CD4-positive, CD25-positive, alpha-beta regulatory T cell (primary cell): ENCODE results near the gene PLS1. TPM values are rescaled to one million over a fixed set of nuclear protein-coding genes. Genes with fewer than 3 reads are reported as not detected.
"Not testable (repeated sequence)": the region's sequence is repeated elsewhere in the genome, so short reads cannot be mapped to it uniquely, and the experiment has no call there.

ENCODE experiments used
- ATAC-seq, 2 donors: fragments of 150-1000 bp; cut with Tn5 transposase; one replicate each; pipeline ENCODE4 v1.10.0; 2021; ENCODE audit warnings: low read depth in 2 of 2, moderate number of reproducible peaks in 2 of 2, moderate library complexity in 1 of 2
- DNase-seq, 3 donors: peaks; one replicate each; pipeline versions ENCODE4 v3.0.0 to v3.0.0-alpha.2; 2012 to 2022; ENCODE audit warnings: mixed read lengths in 1 of 3
- H3K27ac ChIP-seq: one replicate; pipeline ENCODE4 v1.7.0; 2013; ENCODE audit warnings: mild to moderate bottlenecking, low read length; ENCODE audit not compliant: insufficient read depth, poor library complexity, severe bottlenecking
- H3K27me3 ChIP-seq: one replicate; pipeline ENCODE4 v1.7.0; 2013; ENCODE audit warnings: low read length; ENCODE audit not compliant: control insufficient read depth, insufficient read depth
- H3K36me3 ChIP-seq: one replicate; pipeline ENCODE4 v1.7.0; 2013; ENCODE audit warnings: mild to moderate bottlenecking, low read length, moderate library complexity; ENCODE audit not compliant: control insufficient read depth, insufficient read depth
- H3K4me1 ChIP-seq: 2 replicates; pipeline ENCODE4 v1.7.0; 2013; ENCODE audit warnings: mild to moderate bottlenecking, low read length; ENCODE audit not compliant: insufficient read depth, control insufficient read depth, poor library complexity, severe bottlenecking
- H3K4me3 ChIP-seq: one replicate; pipeline ENCODE4 v1.7.0; 2013; ENCODE audit warnings: low read depth, mild to moderate bottlenecking, low read length, moderate library complexity
- H3K9me3 ChIP-seq, 2 experiments: 1 replicate in 1 of 2; 2 replicates in 1 of 2; pipeline ENCODE4 v1.7.0; 2013; ENCODE audit warnings: low read length in 2 of 2, mild to moderate bottlenecking in 1 of 2, moderate library complexity in 1 of 2; ENCODE audit not compliant: control insufficient read depth in 2 of 2
- H3K27ac Mint-ChIP-seq, 3 donors: one replicate each; pipeline ENCODE4 v1.8.0; 2020 to 2022; ENCODE audit warnings: mild to moderate bottlenecking in 3 of 3, mixed read lengths in 3 of 3, moderate library complexity in 2 of 3
- H3K27me3 Mint-ChIP-seq: one replicate; pipeline ENCODE4 v1.8.0; 2022; ENCODE audit warnings: mild to moderate bottlenecking, mixed read lengths
- H3K36me3 Mint-ChIP-seq: one replicate; pipeline ENCODE4 v1.8.0; 2020; ENCODE audit warnings: mixed read lengths
- H3K4me1 Mint-ChIP-seq, 4 donors: one replicate each; pipeline ENCODE4 v1.8.0; 2020 to 2022; ENCODE audit warnings: mixed read lengths in 4 of 4, mild to moderate bottlenecking in 1 of 4
- H3K4me3 Mint-ChIP-seq, 4 donors: one replicate each; pipeline ENCODE4 v1.8.0; 2020 to 2022; ENCODE audit warnings: mild to moderate bottlenecking in 4 of 4, mixed read lengths in 4 of 4, moderate library complexity in 3 of 4
- H3K9me3 Mint-ChIP-seq, 7 donors: one replicate each; pipeline ENCODE4 v1.8.0; 2020 to 2022; ENCODE audit warnings: mixed read lengths in 7 of 7, mild to moderate bottlenecking in 3 of 7, moderate library complexity in 2 of 7
- polyA plus RNA-seq, 4 donors: library from polyadenylated mRNA; unstranded; fragments of 300-500 nt; fragmentation: Illumina TruSeq; gene quantifications; one replicate each; pipeline ENCODE4 v1.2.3, GENCODE V29; 2021
- total RNA-seq: library from RNA; stranded (reverse); gene quantifications from one replicate; pipeline ENCODE4 v1.2.3, GENCODE V29; 2022

PLS1 gene
- total and polyA plus RNA-seq, 5 donors from 2014 or later, result 1.00 to 4.7 (median 2.5) TPM

GRCh38 chr3:142568393-142569017, 27.7 kb upstream of the PLS1 start:
- no peaks in the 10 kb centered on the region for H3K4me1 ChIP-seq
- H3K27me3 ChIP-seq, result no peaks in the 10 kb centered on the region
- no peak overlapping the region for H3K27ac Mint-ChIP-seq
- H3K27me3 Mint-ChIP-seq, result no peaks in the 10 kb centered on the region
- H3K4me3 Mint-ChIP-seq, result no peak overlapping the region
- H3K4me3 ChIP-seq, result no peak overlapping the region
- no peak for ATAC-seq
- H3K9me3 ChIP-seq, result no peaks in the 10 kb centered on the region
- no peaks in the 10 kb centered on the region for H3K9me3 Mint-ChIP-seq
- H3K27ac ChIP-seq, result no peak overlapping the region
- H3K36me3 ChIP-seq, result peaks cover 25% of the 10 kb centered on the region
- peaks cover 28% of the 10 kb centered on the region for H3K36me3 Mint-ChIP-seq
- H3K4me1 Mint-ChIP-seq, result peaks cover 9 to 23% (median 22%) of the 10 kb centered on the region in 4 donors
- no peak for DNase-seq

- not testable (repeated sequence) for H3K4me3 ChIP-seq, H3K9me3 Mint-ChIP-seq, H3K9me3 ChIP-seq, H3K27me3 Mint-ChIP-seq, H3K4me1 ChIP-seq, DNase-seq, H3K27ac ChIP-seq, H3K27me3 ChIP-seq, H3K27ac Mint-ChIP-seq, H3K4me3 Mint-ChIP-seq, ATAC-seq
- peaks cover 21% of the 10 kb centered on the region for H3K36me3 ChIP-seq
- Mint-ChIP-seq H3K36me3 (peaks cover 25% of the 10 kb centered on the region), H3K4me1 (peaks cover 11 to 32% (median 24%) of the 10 kb centered on the region in 4 donors)
Observed at GRCh38 chr3:142569422-142569821, 26.8 kb upstream of the PLS1 start.

GRCh38 chr3:142574223-142574622, 22.0 kb upstream of the PLS1 start:
- H3K27me3 ChIP-seq, ATAC-seq, H3K27ac ChIP-seq, H3K27me3 Mint-ChIP-seq, H3K9me3 ChIP-seq, H3K9me3 Mint-ChIP-seq, H3K36me3 ChIP-seq, H3K4me3 ChIP-seq, DNase-seq: not testable (repeated sequence)
- H3K4me1 ChIP-seq, result peaks cover 33% of the 10 kb centered on the region
- peak overlapping the region in 1 of 3 donors; percentile 30 for H3K27ac Mint-ChIP-seq
- peaks cover 13% of the 10 kb centered on the region for H3K36me3 Mint-ChIP-seq
- H3K4me1 Mint-ChIP-seq, result peaks cover 40 to 58% (median 51%) of the 10 kb centered on the region in 4 donors
- H3K4me3 Mint-ChIP-seq, result peak overlapping the region in 1 of 4 donors; percentile 97

GRCh38 chr3:142574665-142575064, 21.5 kb upstream of the PLS1 start:
- Histone ChIP-seq H3K9me3 (no peaks in the 10 kb centered on the region), H3K27me3 (no peaks in the 10 kb centered on the region), H3K36me3 (no peaks in the 10 kb centered on the region), H3K4me3 (no peak overlapping the region), H3K4me1 (peaks cover 38% of the 10 kb centered on the region), H3K27ac (no peak overlapping the region)
- peaks cover 13% of the 10 kb centered on the region for H3K36me3 Mint-ChIP-seq
- peaks cover 40 to 62% (median 55%) of the 10 kb centered on the region in 4 donors for H3K4me1 Mint-ChIP-seq
- DNase-seq, result no peak
- H3K9me3 Mint-ChIP-seq, result no peaks in the 10 kb centered on the region
- H3K4me3 Mint-ChIP-seq, result peak overlapping the region in 2 of 4 donors; percentile 58 to 97
- ATAC-seq, result no peak
- H3K27me3 Mint-ChIP-seq, result no peaks in the 10 kb centered on the region
- no peak overlapping the region for H3K27ac Mint-ChIP-seq

- peaks cover 7% of the 10 kb centered on the region for H3K36me3 Mint-ChIP-seq
- no peak for ATAC-seq
- no peak overlapping the region for H3K27ac ChIP-seq
Observed at GRCh38 chr3:142576792-142577191, 19.4 kb upstream of the PLS1 start.

GRCh38 chr3:142577696-142578328, 18.4 kb upstream of the PLS1 start:
- H3K4me1 ChIP-seq, result peaks cover 38% of the 10 kb centered on the region
- DNase-seq (peak in 1 of 3 donors; percentile 6), ATAC-seq (no peak)
- H3K4me1 Mint-ChIP-seq, result peaks cover 40 to 61% (median 51%) of the 10 kb centered on the region in 4 donors
- H3K27me3 ChIP-seq, result peaks cover 2% of the 10 kb centered on the region
- H3K27ac ChIP-seq, result peak overlapping the region; percentile 96
- peak overlapping the region; percentile 93 for H3K4me3 ChIP-seq
- H3K4me3 Mint-ChIP-seq, result peak overlapping the region; percentile 93 to 98 (median 96)
- H3K36me3 Mint-ChIP-seq, result peaks cover 5% of the 10 kb centered on the region
- H3K27me3 Mint-ChIP-seq, result no peaks in the 10 kb centered on the region
- no peaks in the 10 kb centered on the region for H3K36me3 ChIP-seq
- H3K27ac Mint-ChIP-seq, result peak overlapping the region; percentile 97 to 99 (median 98)
- H3K9me3 ChIP-seq, result no peaks in the 10 kb centered on the region
- H3K9me3 Mint-ChIP-seq, result no peaks in the 10 kb centered on the region

More at GRCh38 chr3:142576792-142577191, 19.4 kb upstream of the PLS1 start:
- Histone ChIP-seq H3K27me3 (peaks cover 2% of the 10 kb centered on the region), H3K4me3 (peak overlapping the region; percentile 93), H3K4me1 (peaks cover 38% of the 10 kb centered on the region), H3K9me3 (no peaks in the 10 kb centered on the region), H3K36me3 (no peaks in the 10 kb centered on the region)
- H3K27me3 Mint-ChIP-seq, result no peaks in the 10 kb centered on the region
- peak overlapping the region in 2 of 3 donors; percentile 29 to 97 for H3K27ac Mint-ChIP-seq
- DNase-seq, result no peak
- peak overlapping the region; percentile 93 to 98 (median 96) for H3K4me3 Mint-ChIP-seq
- H3K4me1 Mint-ChIP-seq, result peaks cover 42 to 61% (median 52%) of the 10 kb centered on the region in 4 donors
- no peaks in the 10 kb centered on the region for H3K9me3 Mint-ChIP-seq

GRCh38 chr3:142578329-142579223, 17.6 kb upstream of the PLS1 start, which contains the start of gene ATR:
ATR (minus strand) TSS chr3:142578733; CDS start chr3:142578704, 29 bp downstream.
- H3K36me3 ChIP-seq, result no peaks in the 10 kb centered on the region
- peak within 1 kb of the TSS; percentile 93 for H3K4me3 ChIP-seq
- peaks cover 6% of the 10 kb centered on the region for H3K27me3 ChIP-seq
- Mint-ChIP-seq H3K4me1 (peaks cover 38 to 56% (median 49%) of the 10 kb centered on the region in 4 donors), H3K27me3 (no peaks in the 10 kb centered on the region), H3K27ac (peak within 1 kb of the TSS; percentile 97 to 99 (median 98)), H3K36me3 (peaks cover 4% of the 10 kb centered on the region), H3K9me3 (no peaks in the 10 kb centered on the region), H3K4me3 (peak within 1 kb of the TSS; percentile 93 to 98 (median 96))
- peak within 1 kb of the TSS; percentile 96 for H3K27ac ChIP-seq
- DNase-seq (peak; percentile 91 to 99 (median 94)), ATAC-seq (peak; percentile 92 to 93)
- H3K9me3 ChIP-seq, result no peaks in the 10 kb centered on the region
- peaks cover 38% of the 10 kb centered on the region for H3K4me1 ChIP-seq
